Stimulated activated CD8-positive, alpha-beta memory T cell treated with anti-CD3 and anti-CD28 coated beads, Interleukin-4, amount 100 ng/mL, for 1 hour (primary cell): Measurements from ENCODE around the gene AANAT.
A peak's percentile ranks its signal among the peaks of the same experiment; 100 is the strongest.

Source experiments
- DNase-seq, 2 donors: peaks; one replicate each; pipeline ENCODE4 v3.0.0-alpha.2; 2020; ENCODE audit warnings: low read depth in 2 of 2, low spot score in 1 of 2

AANAT gene

DNA sequence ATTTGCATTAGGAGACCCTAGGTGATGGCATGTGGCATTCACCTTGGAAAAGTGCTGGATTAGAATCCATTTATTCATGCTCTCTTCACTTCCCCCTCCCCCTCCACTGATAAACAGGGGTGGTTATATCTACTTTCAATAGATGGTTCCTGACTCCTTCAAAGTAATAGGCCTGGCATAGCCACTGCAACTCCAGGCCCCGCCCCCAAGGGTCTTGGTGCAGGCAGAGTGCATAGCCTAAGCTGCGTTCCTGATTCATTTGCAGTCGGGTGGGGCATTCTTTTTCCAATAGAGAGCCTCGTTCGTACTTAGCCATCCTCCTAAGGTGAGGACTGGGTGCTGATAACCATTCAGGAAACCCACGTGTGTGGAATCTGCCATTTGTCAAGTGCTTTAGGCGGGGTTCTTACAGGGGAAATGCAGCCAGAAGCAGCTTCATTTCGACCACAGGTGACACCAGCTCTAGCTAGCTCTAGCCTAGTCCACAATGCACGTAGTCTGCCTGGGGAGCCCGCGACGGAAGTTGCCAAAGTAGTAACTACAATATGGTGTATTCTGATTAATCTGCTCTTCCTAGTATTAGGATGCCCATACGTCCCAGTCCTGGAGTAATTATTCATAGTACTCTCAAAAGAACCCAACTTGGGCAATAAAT lies 25.6 kb upstream of the AANAT start:
- DNase-seq, result no peak

DNA sequence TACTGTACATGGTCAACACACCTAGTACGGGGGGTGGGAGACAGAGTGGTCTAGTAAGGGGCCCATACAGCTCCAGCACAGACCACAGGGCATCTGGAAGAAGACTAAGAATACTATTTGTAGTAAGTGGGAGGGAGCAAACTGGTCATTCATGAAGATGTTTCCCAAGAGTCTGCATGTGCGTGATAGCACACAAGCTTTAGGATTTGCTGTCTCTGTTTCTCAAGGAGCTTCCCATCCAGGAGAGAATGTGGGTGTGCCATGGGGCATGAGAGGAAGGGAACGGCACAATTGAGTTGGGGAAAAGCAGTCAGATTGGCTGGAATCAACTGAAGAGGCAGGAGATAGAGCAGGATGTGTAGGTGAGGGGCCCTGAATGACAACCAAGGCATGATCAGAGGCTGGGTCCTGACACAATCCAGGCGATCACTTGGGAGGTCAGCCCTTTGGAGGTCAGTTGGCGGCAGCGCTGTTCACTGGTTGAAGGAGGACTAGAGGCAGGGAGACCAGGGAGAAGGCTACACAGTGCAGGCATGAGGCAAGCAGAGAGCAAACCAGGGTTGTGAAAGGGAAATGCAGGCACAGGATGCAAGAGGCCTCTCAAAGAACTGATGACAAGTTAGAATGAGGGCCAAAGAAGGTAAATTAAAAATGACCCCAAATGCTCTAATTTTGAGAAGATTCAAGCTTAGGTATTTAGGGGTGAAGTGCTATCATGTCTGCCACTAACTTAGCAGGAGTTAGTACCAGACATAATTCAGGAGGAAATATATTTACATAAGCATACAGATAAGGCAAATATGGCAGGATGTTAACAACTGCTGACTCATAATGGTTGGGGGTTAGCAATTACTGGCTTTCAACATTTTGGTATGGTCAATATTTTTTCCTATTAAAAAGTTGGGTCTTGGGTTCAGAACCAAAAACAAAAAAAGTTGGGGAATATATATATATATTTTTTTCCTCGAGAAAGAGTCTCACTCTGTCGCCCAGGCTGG lies 24.8 kb upstream of the AANAT start:
- no peak for DNase-seq

DNA sequence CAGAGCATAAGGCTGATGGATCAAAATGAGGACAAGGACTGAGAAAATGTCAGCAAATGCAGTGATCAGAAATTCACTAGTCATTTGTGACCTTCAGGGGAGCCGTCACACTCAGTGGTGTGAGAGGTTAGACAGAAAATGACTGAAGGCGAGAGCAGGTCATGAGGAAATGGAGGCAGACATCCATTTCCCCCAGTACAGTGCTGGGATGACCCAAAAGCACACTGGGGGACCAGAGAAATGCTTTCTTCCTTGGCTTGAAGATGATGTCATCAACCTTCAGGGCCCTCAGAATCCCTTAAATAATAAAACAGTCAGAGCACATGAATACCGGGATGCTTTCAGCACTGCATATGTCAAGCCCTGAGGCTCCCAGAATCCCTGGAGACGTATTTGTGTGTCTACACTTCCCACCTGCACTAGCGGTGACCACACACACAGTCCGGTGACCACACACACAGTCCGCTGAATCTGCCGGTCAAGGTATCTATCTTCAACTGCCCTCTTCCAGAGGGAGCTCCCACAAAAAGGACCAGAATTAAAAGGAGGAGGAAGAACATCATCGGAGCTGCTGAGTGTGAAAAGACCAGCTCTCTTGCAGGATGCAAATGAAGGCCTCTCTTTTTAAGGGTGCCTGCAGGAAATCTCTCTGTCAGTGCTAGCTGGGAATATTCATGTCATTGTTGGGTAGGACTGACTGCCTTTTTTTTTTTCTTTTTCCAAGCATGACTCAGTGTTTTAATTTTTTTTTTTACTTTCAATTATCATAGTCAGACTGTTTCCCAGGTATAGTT lies 22.7 kb upstream of the AANAT start:
- DNase-seq, result no peak

DNA sequence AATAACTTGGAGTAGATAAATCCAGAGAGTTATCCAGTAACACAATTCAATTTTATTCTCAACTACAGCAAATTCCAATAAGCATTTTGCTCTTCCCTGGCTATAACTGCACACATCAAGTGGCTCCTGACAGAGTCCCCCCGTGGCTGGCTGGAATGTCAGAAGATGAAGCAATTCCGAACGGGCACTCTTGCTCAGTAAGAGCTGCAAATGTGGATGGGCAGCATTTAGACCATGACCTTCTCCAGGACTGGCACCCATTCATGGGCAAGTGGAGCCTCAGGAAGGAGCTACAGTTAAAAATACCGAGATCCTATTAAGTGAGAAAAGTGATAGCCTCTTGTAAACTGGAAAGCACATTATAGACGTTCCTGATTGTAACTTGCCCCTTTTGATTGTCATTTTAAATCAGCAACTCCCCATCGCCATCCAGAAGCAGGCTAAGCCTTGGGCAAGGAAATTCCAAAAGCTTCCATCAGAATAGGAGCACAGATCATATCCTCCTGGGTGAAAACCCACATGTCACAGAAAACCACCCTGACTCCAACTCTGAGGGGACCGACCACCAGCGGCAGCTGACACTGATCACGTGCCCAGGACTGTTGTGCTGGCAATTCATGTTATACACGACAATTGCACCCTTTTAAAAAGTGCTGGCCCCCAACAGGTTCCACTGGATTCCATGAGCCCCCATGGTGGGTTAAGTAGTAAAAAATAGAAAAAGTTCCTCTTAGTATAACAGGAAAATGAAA lies 21.5 kb upstream of the AANAT start:
- no peak for DNase-seq

DNA sequence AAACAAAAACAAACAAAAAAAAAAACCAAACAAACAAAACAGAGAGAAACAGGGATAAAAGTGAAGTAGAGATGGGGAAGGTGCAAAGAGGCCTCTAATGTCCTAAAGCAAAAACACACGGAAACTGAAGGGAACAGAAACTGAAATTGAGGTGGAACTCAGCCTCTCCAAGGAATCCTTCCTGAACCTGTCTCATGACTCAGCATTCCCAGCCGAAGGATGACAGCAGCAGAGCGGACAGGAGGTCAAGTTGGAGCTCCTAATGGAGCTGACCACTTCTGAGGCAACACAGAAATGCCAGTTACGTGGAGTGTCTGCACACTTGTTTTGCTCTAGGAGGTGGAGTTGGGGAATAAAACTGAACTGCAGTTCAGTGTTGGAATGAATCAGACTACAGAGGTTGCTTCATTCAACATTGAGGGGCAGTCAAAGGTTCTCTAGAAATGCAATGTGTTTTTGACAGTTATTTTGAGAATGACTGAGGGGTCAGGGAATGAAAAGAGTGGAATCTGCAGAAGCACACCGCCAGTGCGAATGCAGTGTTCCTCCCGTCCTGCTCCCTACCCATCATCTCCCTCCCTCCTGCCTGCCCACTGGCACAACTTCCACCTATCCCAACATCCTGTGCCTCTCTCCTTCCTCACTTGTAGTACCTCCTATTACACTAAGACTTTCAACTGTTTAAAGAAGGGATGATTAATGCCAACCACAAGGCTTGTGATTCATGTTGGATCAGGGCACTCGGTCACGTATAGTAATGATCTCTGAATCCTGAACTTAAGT lies 20.8 kb upstream of the AANAT start:
- DNase-seq, result no peak

DNA sequence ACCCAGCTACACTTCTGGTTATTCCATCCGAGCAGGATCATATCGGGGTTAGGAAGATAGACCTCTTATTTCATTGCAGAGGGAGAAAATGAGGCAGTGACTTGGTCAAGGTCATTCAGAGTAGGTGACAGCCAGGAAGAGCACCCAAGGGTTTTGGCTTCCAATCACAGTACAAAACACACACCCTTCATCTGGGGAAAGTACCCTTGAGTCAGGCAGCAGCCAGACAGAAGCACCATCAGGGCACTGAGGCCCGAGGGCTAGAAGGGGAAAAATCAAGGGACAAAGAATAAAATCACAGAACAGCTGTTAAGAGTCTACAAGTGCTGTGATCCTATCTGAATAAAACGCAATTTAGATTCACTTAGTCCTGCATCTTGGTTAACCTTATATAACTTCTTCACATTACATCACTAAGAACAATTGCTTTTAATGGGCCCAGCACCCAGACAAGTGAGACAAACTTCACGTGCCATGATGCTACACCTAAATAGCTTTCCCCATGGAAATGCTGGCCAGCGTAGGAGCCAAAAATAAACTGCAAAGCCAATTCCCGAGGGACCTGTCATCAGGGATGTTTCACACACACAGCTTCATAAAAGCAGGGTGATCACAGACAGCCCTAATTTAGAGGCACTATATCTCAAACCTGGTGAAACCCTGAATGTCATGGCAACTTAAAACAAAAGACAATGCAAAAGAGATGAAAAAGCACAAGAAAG lies 19.3 kb upstream of the AANAT start:
- no peak for DNase-seq

DNA sequence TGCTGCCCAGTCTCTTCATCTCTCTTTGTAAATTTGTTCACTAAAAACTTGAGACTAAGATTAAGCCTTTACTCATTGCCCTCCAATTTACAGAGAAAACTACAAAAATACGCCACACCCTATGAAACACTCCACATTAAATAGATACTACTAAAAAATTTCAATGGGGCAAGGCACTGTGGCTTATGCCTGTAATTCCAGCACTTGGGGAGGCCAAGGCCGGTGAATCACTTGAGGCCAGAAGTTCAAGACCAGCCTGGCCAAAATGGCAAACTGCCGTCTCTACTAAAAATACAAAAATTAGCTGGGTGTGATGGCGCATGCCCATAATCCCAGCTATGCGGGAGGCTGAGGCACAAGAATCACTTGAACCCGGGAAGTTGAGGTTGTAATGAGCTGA lies 18.3 kb upstream of the AANAT start:
- no peak for DNase-seq

DNA sequence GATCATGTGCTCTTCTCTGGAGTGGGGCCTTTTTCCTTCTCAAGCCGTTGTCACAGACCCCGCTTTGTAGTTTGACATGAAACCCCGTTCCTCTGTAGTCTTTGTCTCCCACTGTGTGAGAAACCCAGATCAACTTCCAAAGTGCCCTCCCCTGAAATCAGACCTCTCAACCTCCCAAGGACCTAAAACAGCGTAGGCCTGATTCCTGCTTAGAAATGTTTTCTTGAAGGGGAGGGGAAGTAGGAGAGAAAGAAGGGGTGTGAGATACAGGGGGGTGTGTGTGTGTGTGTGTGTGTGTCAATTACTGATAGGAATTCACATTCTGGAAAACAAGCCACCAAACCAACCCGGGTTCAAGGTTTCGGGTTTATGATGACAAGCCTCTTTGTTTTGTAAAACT lies 15.9 kb upstream of the AANAT start:
- no peak for DNase-seq

DNA sequence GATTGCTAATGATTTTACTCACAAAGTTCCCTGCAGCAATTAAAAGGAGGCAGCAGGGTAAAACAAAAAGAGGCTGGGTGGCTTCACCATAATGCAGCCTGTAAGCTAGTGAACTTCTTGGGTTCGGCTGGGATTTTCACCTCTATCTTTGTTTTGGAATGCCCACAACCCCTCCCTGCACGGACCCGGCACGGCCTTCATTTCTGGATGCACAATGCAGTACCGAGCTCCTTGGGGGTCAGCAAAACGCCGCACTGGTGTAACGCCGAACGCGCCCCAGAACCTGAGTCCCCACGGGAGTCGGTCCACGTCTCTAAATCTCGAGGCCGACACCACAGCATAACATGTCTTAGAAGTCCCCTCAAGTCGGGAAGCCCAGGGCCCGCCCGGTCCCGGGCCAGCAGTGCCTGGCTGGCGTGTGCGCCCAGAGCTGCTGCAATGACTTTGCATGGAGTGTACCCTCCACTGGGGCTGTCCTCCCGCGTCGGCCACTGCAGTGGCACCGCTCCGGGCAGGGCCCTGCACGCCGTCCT lies 15.2 kb upstream of the AANAT start:
- no peak for DNase-seq

DNA sequence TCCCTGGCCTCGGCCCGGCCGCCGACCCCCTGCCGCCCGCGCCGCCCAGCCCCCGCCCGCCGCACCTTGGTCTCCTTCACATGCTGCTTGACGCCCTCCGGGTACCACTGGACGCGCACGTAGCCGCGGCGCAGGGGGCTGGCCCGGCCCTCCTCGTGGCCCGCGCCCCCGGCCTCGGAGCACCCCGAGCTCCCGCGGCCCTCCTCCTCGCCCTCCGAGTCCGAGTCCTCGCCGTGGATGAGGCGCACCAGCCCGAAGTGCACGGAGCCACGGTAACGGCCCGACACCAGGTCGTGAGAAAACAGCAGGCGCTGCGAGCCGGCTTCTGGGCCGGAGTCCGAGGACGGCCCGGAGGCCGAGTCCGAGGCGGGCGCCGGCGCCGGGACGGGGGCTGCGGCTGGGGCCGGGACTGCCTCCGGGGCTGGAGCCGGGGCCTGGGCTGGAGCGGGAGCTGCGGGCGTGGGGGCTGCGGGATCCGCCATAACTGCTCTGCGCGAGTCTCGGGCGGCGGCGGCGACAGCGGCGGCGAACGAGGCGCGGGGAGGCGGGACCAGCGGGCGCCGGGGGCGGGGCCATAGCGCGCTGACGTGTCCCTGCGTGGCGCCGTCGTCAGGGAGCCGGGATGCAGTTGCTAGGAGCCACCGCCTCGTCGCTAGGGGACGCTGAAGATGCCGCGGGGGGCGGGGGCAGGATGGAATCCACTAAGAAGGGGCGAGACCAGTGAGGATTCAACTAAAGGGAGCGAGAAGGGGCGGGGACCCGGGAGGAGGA lies 14.6 kb upstream of the AANAT start, which contains the start of gene UBE2O:
Gene UBE2O (minus strand): TSS at position 493 of the 771 bp plus-strand sequence. CDS start 11 bp downstream, at position 482.
- DNase-seq, result peak; percentile 75 to 76

DNA sequence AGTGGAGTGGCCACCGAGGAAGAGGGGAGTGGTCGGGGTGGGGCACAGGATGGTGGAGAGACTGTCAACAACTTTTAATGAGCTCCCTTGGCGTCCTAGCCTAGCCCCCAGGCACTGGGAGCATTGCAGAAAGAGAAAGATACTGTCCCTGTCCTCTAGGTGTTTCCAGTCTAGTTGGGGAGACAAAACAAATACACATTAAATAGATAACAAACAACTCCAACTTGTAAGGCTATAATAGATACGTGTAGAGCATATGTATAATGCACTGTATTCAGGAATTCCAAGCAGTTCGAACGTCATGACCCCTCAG lies 14.0 kb upstream of the AANAT start:
- no peak for DNase-seq

DNA sequence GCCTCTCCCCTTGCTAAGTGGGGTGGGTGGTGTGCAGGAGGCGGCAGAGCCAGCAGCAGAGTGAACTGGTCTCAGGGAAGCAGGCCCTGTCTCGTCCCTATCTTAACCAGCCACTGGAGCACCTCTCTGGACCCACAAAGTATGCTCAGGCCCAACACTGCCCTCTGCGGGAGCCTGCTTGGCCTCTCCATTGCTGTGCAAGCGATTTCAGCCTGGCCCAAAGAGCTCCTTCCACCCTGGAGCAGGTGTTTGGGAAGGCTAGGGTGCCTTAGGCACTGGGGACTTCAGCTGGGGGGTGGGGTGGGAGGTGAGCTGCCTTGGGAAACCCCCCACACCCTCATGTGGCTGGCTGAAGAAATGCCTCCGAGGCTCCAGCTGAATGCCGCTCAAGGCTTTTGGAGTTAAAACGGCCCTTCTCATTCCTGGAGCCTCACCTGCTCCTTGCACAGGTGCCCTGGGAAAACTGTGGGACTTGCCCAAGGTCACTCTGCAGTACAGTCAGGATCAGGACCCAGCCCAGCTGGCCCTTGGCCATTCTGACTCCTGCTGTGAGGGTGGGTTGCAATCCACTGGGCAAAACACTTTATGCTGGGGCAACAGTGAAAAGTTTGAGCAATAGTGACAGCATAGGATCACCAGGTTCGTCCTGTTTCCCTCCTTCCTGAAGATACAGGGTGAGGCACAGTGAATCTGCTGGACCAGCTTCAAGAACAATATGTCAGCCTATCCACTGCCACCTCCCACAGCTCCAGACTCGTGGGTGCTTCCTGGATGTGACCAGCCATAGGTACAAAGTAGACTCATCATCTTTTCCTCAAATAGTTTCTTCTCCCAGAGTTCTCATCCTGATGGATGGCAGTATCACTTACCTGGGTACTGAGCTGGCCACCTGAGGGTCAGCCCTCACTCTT lies 8.6 kb upstream of the AANAT start:
- DNase-seq, result no peak

DNA sequence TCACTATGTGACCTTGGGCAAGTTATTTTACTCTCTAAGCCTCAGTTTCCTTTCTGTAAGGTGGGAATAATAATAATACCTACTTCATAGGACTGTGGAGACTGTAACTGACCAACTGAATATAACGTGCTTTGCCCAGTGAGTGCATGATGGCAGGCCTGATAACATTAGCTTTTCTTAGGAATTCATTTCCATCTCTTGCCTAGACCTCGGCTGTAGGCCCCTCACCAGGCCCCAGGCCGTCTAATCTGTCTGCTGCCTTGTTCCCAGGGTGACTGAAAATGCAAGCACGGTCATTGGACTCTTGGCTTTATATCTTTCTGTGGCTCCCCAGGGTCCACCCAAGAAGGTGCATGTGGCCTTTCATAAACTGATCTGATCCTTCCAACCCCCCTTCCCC lies 7.7 kb upstream of the AANAT start:
- DNase-seq, result no peak

DNA sequence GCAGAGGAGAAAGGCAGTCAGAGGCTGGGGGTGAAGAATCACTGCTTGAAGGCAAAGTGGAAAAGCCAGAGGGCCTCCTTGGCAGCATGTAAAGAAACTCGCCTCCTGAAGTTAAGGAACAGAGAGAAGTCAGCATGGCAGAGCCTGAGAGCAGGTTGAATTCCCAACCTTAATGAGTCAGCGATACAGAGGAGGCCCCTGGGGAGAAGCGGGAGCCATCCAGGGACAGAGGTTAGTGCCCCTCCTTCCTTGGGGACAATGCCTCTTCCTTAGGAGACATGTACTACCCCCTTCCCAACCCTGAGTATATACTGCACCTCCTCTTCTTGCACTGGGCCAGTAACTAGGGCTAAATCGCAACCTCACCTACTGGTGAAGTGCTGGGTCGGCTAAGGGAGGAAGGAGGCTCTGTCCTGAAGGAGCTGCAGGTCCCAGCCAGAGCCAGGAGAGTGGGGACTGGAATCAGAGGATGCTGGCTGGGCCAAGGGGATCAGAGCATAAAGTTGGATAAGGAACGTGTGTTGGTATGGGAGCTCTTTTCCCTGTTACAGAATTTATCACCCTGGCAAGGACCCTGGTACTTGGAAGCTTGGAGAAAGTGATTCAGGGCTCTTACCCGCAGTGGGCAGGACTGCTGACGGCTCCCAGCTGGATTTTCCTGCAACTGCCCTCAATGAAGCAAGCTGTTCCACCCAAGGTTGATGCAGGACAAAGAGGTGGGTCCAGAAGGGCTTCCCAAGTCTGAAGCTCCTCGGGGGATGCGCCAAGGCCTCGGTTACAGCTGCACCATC lies 5.4 kb upstream of the AANAT start:
- DNase-seq, result no peak

DNA sequence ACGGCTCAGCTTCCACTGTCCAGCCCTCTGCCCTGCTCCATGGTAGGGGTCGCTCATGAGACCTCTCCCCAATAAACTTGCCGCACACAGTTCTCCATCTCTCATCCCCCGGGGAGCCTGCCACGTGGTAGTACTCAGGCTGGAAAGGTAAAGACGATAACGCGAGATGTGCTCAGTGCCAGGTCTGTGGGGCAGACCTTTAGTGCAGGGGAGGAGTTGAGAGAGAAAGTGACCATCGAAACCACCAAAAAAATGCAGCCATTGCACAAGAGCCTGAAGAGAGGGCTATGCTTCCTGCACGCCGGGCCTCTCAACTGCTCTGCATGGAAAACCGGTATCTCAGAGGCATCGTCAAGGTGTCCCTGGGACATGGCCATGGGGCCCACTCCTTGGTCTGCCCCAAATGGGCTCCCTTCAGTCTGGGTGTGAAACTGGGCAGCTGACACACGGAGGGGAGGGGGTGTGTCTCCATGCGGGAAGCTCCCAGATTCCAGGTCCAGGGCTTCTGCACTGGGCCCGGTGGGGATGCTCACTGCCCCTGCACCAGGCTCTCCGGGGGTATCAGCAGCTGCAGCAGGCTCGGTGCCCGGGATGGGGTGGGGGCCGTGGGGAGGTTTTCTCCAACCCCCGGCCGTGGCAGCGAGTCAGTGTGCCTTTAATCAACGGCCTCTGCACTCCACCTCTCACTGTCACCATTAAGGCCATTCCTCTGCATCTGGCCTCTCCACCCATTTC lies 4.7 kb upstream of the AANAT start:
- no peak for DNase-seq

DNA sequence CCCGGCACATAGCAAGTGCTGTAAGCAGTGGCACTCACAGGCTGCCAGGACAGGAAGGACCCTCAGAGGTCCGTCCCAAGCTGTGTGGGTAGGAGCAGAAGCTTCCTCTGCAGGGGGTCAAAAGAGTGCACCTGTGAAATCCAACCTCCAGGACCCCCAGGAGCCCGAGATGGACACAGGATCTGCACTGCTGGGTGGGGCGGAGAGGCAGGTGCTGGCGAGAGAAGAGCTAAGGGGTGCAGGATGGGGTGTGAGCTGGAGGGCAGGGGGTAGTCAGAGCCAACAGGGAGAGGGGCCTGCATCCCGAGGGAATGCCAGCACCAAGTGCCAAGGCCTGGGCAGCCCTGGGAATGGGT lies 650 bp upstream of the AANAT start:
- no peak for DNase-seq
